ENCODE data around the gene RAB35.

Gene RAB35

GRCh38 chr12:120085920-120086645 lies 30.5 kb downstream of the RAB35 start:
- POLR2A ChIA-PET: interaction anchor here (1.2 to 1.4 kb wide), 2 partner anchors 31 to 115 kb away, joined by 4 to 8 read pairs; partner anchors contain the start of genes RAB35 and RPLP0
- DNase-seq (ENCODE audit: extremely low spot score): no peak
- CTCF ChIA-PET: interaction anchor here (1.0 kb wide), 1 partner anchor 28 kb away, joined by 3 read pairs; no protein-coding TSS in a partner anchor
- TF ChIP-seq, protein P1, sequence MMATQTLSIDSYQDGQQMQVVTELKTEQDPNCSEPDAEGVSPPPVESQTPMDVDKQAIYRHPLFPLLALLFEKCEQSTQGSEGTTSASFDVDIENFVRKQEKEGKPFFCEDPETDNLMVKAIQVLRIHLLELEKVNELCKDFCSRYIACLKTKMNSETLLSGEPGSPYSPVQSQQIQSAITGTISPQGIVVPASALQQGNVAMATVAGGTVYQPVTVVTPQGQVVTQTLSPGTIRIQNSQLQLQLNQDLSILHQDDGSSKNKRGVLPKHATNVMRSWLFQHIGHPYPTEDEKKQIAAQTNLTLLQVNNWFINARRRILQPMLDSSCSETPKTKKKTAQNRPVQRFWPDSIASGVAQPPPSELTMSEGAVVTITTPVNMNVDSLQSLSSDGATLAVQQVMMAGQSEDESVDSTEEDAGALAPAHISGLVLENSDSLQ (IDR thresholded peaks at IDR 0.05): no peak
- peak; percentile 41; the same call in 1 of the 2 replicates for TF ChIP-seq ZNF384 (IDR thresholded peaks at IDR 0.05)

GRCh38 chr12:120081641-120082040 lies 34.9 kb downstream of the RAB35 start:
- no peak for DNase-seq (ENCODE audit: extremely low spot score)
- CTCF ChIA-PET: no interaction called here
- POLR2A ChIA-PET: no interaction called here
- no peak for TF ChIP-seq FOXK2 (IDR thresholded peaks at IDR 0.05)
- TF ChIP-seq ZNF384 (IDR thresholded peaks at IDR 0.05): no peak
- TF ChIP-seq CTBP1 (IDR thresholded peaks at IDR 0.05; ENCODE audit: borderline replicate concordance): no peak
- no peak for TF ChIP-seq SP1 (IDR thresholded peaks at IDR 0.05)
- no peak for TF ChIP-seq BHLHE40 (IDR thresholded peaks at IDR 0.05; ENCODE audit: borderline replicate concordance)
- no peak for TF ChIP-seq L3MBTL2 (conservative IDR thresholded peaks at IDR 0.05)
- TF ChIP-seq FOXA1 (IDR thresholded peaks at IDR 0.05): no peak
- TF ChIP-seq FOXM1 (IDR thresholded peaks at IDR 0.05; ENCODE audit: borderline replicate concordance): no peak
- no peak for TF ChIP-seq LEF1 (IDR thresholded peaks at IDR 0.05; ENCODE audit: borderline replicate concordance)
- TF ChIP-seq HDGF (IDR thresholded peaks at IDR 0.05; ENCODE audit: borderline replicate concordance): no peak
- no peak for TF ChIP-seq SUZ12 (IDR thresholded peaks at IDR 0.05)

DNA sequence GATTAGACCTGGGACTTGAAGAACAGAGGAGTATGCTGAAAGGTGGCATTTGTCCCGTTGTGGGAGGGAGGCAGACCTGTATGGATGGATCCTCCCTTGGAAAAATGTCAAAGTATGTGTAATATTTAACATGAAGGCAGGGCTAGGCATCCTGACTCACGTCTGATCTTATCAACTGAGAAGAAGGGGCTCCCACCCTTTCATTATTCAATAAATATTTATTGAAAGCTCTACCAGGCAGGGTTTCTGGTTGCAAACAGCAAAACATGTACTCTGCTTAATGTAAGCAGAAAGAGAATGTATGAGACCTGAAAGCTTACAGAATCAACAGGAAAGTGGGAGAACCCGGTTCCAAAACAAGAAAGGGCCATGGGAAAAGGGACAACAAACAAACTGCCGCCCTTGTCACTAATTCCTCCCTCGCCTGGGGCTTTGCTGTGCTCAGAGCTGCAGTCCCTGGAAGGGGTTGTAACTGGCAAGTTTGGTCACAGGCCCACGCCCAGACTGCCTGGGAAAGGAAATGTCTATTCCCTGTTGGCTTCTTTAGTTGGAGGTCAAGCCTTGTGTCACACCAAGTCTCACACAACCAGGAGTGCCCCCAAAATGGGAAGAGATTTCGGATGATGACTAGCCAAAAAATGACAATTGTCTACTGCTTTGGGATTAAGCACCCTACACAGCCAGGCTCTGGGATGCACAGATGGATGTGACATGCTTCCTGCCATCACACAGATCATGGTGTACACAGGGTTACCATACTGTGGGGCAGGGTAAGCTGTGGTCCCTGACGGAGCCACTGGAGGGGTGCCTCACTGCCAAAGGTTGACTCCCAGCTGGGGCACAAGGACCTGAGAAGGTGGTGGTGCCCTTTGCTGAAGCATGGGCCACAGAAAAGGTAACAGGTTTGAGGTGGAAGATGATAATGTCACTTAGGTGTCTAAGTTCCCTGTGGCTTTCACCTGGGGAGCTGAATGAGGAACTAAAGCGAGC lies 36.8 kb downstream of the RAB35 start:
- ChIA-PET CTCF (no interaction called here), POLR2A (no interaction called here)
- DNase-seq (ENCODE audit: extremely low spot score): no peak

GRCh38 chr12:120078868-120079267 lies 37.7 kb downstream of the RAB35 start:
- ChIA-PET POLR2A (no interaction called here), CTCF (no interaction called here)
- no peak for DNase-seq (ENCODE audit: extremely low spot score)
- TF ChIP-seq, protein P1 (IDR thresholded peaks at IDR 0.05): no peak
- TF ChIP-seq LEF1 (IDR thresholded peaks at IDR 0.05; ENCODE audit: borderline replicate concordance): no peak
- TF ChIP-seq SP1 (IDR thresholded peaks at IDR 0.05): no peak
- no peak for TF ChIP-seq ELF4 (IDR thresholded peaks at IDR 0.05)
- no peak for TF ChIP-seq ARNT (IDR thresholded peaks at IDR 0.05)
- TF ChIP-seq CTBP1 (IDR thresholded peaks at IDR 0.05; ENCODE audit: borderline replicate concordance): no peak
- TF ChIP-seq TARDBP (IDR thresholded peaks at IDR 0.05): no peak
- TF ChIP-seq FOXM1 (IDR thresholded peaks at IDR 0.05; ENCODE audit: borderline replicate concordance): no peak

More for the DNA sequence above, 36.8 kb downstream of the RAB35 start:
- TF ChIP-seq FOXM1 (IDR thresholded peaks at IDR 0.05; ENCODE audit: borderline replicate concordance) (no peak), BHLHE40 (IDR thresholded peaks at IDR 0.05; ENCODE audit: borderline replicate concordance) (no peak), L3MBTL2 (conservative IDR thresholded peaks at IDR 0.05) (no peak), FOXA1 (IDR thresholded peaks at IDR 0.05) (no peak), ZNF384 (IDR thresholded peaks at IDR 0.05) (no peak), HDGF (IDR thresholded peaks at IDR 0.05; ENCODE audit: borderline replicate concordance) (no peak), TARDBP (IDR thresholded peaks at IDR 0.05) (no peak), ELF4 (IDR thresholded peaks at IDR 0.05) (no peak), CTBP1 (IDR thresholded peaks at IDR 0.05; ENCODE audit: borderline replicate concordance) (no peak), LEF1 (IDR thresholded peaks at IDR 0.05; ENCODE audit: borderline replicate concordance) (no peak), SUZ12 (IDR thresholded peaks at IDR 0.05) (no peak), NFRKB (IDR thresholded peaks at IDR 0.05) (no peak), SP1 (IDR thresholded peaks at IDR 0.05) (no peak), ARNT (IDR thresholded peaks at IDR 0.05) (no peak)

- POLR2A ChIA-PET: interaction anchor here (1.0 kb wide), 1 partner anchor 124 kb away, joined by 3 read pairs; the partner anchor contains the start of gene RPLP0
- CTCF ChIA-PET: no interaction called here
- TF ChIP-seq SP1 (IDR thresholded peaks at IDR 0.05) (no peak), FOXK2 (IDR thresholded peaks at IDR 0.05) (no peak), TARDBP (IDR thresholded peaks at IDR 0.05) (no peak), FOXM1 (IDR thresholded peaks at IDR 0.05; ENCODE audit: borderline replicate concordance) (no peak), NFRKB (IDR thresholded peaks at IDR 0.05) (no peak), LEF1 (IDR thresholded peaks at IDR 0.05; ENCODE audit: borderline replicate concordance) (no peak), FOXA1 (IDR thresholded peaks at IDR 0.05) (no peak)
- no peak for DNase-seq (ENCODE audit: extremely low spot score)
Measured at GRCh38 chr12:120077260-120077659, 39.3 kb downstream of the RAB35 start.

GRCh38 chr12:120076651-120077050 lies 39.9 kb downstream of the RAB35 start:
- POLR2A ChIA-PET: no interaction called here

More at GRCh38 chr12:120076651-120077050, 39.9 kb downstream of the RAB35 start:
- CTCF ChIA-PET: no interaction called here
- no peak for DNase-seq (ENCODE audit: extremely low spot score)
- TF ChIP-seq CTBP1 (IDR thresholded peaks at IDR 0.05; ENCODE audit: borderline replicate concordance) (no peak), NFRKB (IDR thresholded peaks at IDR 0.05) (no peak), ARNT (IDR thresholded peaks at IDR 0.05) (no peak), FOXA1 (IDR thresholded peaks at IDR 0.05) (no peak), L3MBTL2 (conservative IDR thresholded peaks at IDR 0.05) (no peak), HDGF (IDR thresholded peaks at IDR 0.05; ENCODE audit: borderline replicate concordance) (no peak), FOXM1 (IDR thresholded peaks at IDR 0.05; ENCODE audit: borderline replicate concordance) (no peak)
